ENCODE data around the gene ADISSP. TPM values are rescaled to one million over a fixed set of nuclear protein-coding genes. Genes with fewer than 3 reads are reported as not detected.

Gene ADISSP
- total RNA-seq, 1 donor from 2014 or later = 24.3 TPM

GRCh38 chr20:3804781-3805180, 37.2 kb upstream of the ADISSP start:
- no peak for DNase-seq (ENCODE audit: extremely low spot score, unreplicated experiment)
- peak overlapping the region; percentile 95 for H3K27ac Mint-ChIP-seq (ENCODE audit: unreplicated experiment)
- peaks cover 84% of the 10 kb centered on the region for H3K4me1 Mint-ChIP-seq (ENCODE audit: unreplicated experiment)

GRCh38 chr20:3804254-3804751, 36.8 kb upstream of the ADISSP start:
- no peak for DNase-seq (ENCODE audit: extremely low spot score, unreplicated experiment)
- Mint-ChIP-seq H3K4me1 (ENCODE audit: unreplicated experiment) (peaks cover 87% of the 10 kb centered on the region), H3K36me3 (ENCODE audit: unreplicated experiment) (peaks cover 50% of the 10 kb centered on the region), H3K9me3 (ENCODE audit: unreplicated experiment) (no peaks in the 10 kb centered on the region), H3K4me3 (ENCODE audit: unreplicated experiment) (no peak overlapping the region), H3K27ac (ENCODE audit: unreplicated experiment) (peak overlapping the region; percentile 83), H3K27me3 (ENCODE audit: unreplicated experiment) (no peaks in the 10 kb centered on the region)
- TF ChIP-seq CTCF (IDR thresholded peaks at IDR 0.05) = no peak

More at GRCh38 chr20:3804781-3805180, 37.2 kb upstream of the ADISSP start:
- H3K27me3 Mint-ChIP-seq (ENCODE audit: unreplicated experiment) = no peaks in the 10 kb centered on the region
- no peak overlapping the region for H3K4me3 Mint-ChIP-seq (ENCODE audit: unreplicated experiment)
- no peak for TF ChIP-seq CTCF (IDR thresholded peaks at IDR 0.05)
- no peaks in the 10 kb centered on the region for H3K9me3 Mint-ChIP-seq (ENCODE audit: unreplicated experiment)
- H3K36me3 Mint-ChIP-seq (ENCODE audit: unreplicated experiment) = peaks cover 50% of the 10 kb centered on the region

GRCh38 chr20:3803854-3804253, 36.3 kb upstream of the ADISSP start:
- H3K27ac Mint-ChIP-seq (ENCODE audit: unreplicated experiment) = peak overlapping the region; percentile 83
- H3K36me3 Mint-ChIP-seq (ENCODE audit: unreplicated experiment) = peaks cover 52% of the 10 kb centered on the region
- DNase-seq (ENCODE audit: extremely low spot score, unreplicated experiment) = no peak
- no peaks in the 10 kb centered on the region for H3K9me3 Mint-ChIP-seq (ENCODE audit: unreplicated experiment)
- no peak overlapping the region for H3K4me3 Mint-ChIP-seq (ENCODE audit: unreplicated experiment)
- no peak for TF ChIP-seq CTCF (IDR thresholded peaks at IDR 0.05)
- peaks cover 91% of the 10 kb centered on the region for H3K4me1 Mint-ChIP-seq (ENCODE audit: unreplicated experiment)
- H3K27me3 Mint-ChIP-seq (ENCODE audit: unreplicated experiment) = no peaks in the 10 kb centered on the region

- no peaks in the 10 kb centered on the region for H3K9me3 Mint-ChIP-seq (ENCODE audit: unreplicated experiment)
- peak overlapping the region; percentile 83 for H3K27ac Mint-ChIP-seq (ENCODE audit: unreplicated experiment)
- H3K27me3 Mint-ChIP-seq (ENCODE audit: unreplicated experiment) = no peaks in the 10 kb centered on the region
- H3K4me1 Mint-ChIP-seq (ENCODE audit: unreplicated experiment) = peaks cover 93% of the 10 kb centered on the region
- H3K36me3 Mint-ChIP-seq (ENCODE audit: unreplicated experiment) = peaks cover 57% of the 10 kb centered on the region
- no peak overlapping the region for H3K4me3 Mint-ChIP-seq (ENCODE audit: unreplicated experiment)
- no peak for TF ChIP-seq CTCF (IDR thresholded peaks at IDR 0.05)
- DNase-seq (ENCODE audit: extremely low spot score, unreplicated experiment) = no peak
Observed at GRCh38 chr20:3803289-3803688, 35.7 kb upstream of the ADISSP start.

- Mint-ChIP-seq H3K9me3 (ENCODE audit: unreplicated experiment) (no peaks in the 10 kb centered on the region), H3K36me3 (ENCODE audit: unreplicated experiment) (peaks cover 63% of the 10 kb centered on the region), H3K27ac (ENCODE audit: unreplicated experiment) (peak overlapping the region; percentile 83), H3K4me1 (ENCODE audit: unreplicated experiment) (peaks cover 93% of the 10 kb centered on the region), H3K4me3 (ENCODE audit: unreplicated experiment) (no peak overlapping the region), H3K27me3 (ENCODE audit: unreplicated experiment) (no peaks in the 10 kb centered on the region)
- TF ChIP-seq CTCF (IDR thresholded peaks at IDR 0.05) = no peak
- no peak for DNase-seq (ENCODE audit: extremely low spot score, unreplicated experiment)
Observed at GRCh38 chr20:3802524-3803239, 35.1 kb upstream of the ADISSP start.
